Kidney tubule cell (primary cell): ENCODE results near the gene INPPL1.

Source experiments
- DNase-seq: peaks from one replicate; pipeline ENCODE4 v3.0.0-alpha.2; 2018; ENCODE audit warnings: low spot score

Gene INPPL1

GRCh38 chr11:72218251-72218745 is 6.3 kb upstream of the INPPL1 start:
- DNase-seq = no peak

- no peak for DNase-seq
Observed at GRCh38 chr11:72220696-72221363, 3.7 kb upstream of the INPPL1 start.

- DNase-seq = no peak
Observed at GRCh38 chr11:72221386-72222075, 3.0 kb upstream of the INPPL1 start.

- no peak for DNase-seq
Observed at GRCh38 chr11:72222106-72222891, 2.3 kb upstream of the INPPL1 start.

- DNase-seq = peak; percentile 91
Observed at GRCh38 chr11:72222907-72223614, 1.5 kb upstream of the INPPL1 start.

GRCh38 chr11:72223615-72224563 is 678 bp upstream of the INPPL1 start:
- peak; percentile 77 for DNase-seq

- DNase-seq = peak; percentile 27
Observed at GRCh38 chr11:72225411-72225951, 914 bp downstream of the INPPL1 start.

- no peak for DNase-seq
Observed at GRCh38 chr11:72226701-72227100, 2.1 kb downstream of the INPPL1 start.

GRCh38 chr11:72227316-72228228 is 3.0 kb downstream of the INPPL1 start:
- DNase-seq = peak; percentile 65

- no peak for DNase-seq
Observed at GRCh38 chr11:72228229-72228843, 3.8 kb downstream of the INPPL1 start.

- no peak for DNase-seq
Observed at GRCh38 chr11:72228844-72229231, 4.3 kb downstream of the INPPL1 start.

- DNase-seq = no peak
Observed at GRCh38 chr11:72229336-72229924, 4.9 kb downstream of the INPPL1 start.

- no peak for DNase-seq
Observed at GRCh38 chr11:72229925-72230763, 5.6 kb downstream of the INPPL1 start.

- no peak for DNase-seq
Observed at GRCh38 chr11:72230764-72231365, 6.3 kb downstream of the INPPL1 start.

GRCh38 chr11:72231396-72232259 is 7.1 kb downstream of the INPPL1 start:
- no peak for DNase-seq

GRCh38 chr11:72232260-72233055 is 7.9 kb downstream of the INPPL1 start:
- no peak for DNase-seq
